Measurements from ENCODE around the gene IVL. TPM values are rescaled to one million over a fixed set of nuclear protein-coding genes. Genes with fewer than 3 reads are reported as not detected.

IVL gene
- total RNA-seq, 4 donors from 2014 or later, result not detected

- Histone ChIP-seq H3K4me1 (no peaks in the 10 kb centered on the region), H3K27ac (no peak overlapping the region), H3K27me3 (no peaks in the 10 kb centered on the region), H3K9me3 (no peaks in the 10 kb centered on the region), H3K4me3 (no peak overlapping the region), H3K36me3 (no peaks in the 10 kb centered on the region)
- in situ Hi-C loops (cut with MboI; ENCODE audit: low pct_ligation_motif_present in 1 of 4, low pct_unique_long_range_greater_than_20kb in 1 of 4, low sequenced_read_pairs in 3 of 4), result no loop called here
- WGBS, 2 donors (ENCODE audit: low coverage in 1 of 2), result 63 to 78% methylated on average over 3 to 6 of the region's 6 CpGs
- no peak for DNase-seq
- intact Hi-C loops (cut with DNase I; ENCODE audit: low total_unique reads), result no loop called here
- TF ChIP-seq POLR2AphosphoS5 (IDR thresholded peaks at IDR 0.05), result no peak
- no peak for TF ChIP-seq CTCF (IDR thresholded peaks at IDR 0.05)
- no peak for TF ChIP-seq POLR2A (IDR thresholded peaks at IDR 0.05)
- TF ChIP-seq EP300 (IDR thresholded peaks at IDR 0.05; ENCODE audit: low read depth), result no peak
These were observed 46.1 kb downstream of the IVL start for GRCh38 chr1:152954436-152954835.

GRCh38 chr1:152957561-152957960 lies 49.2 kb downstream of the IVL start:
- in situ Hi-C loops (cut with MboI; ENCODE audit: low pct_ligation_motif_present in 1 of 4, low pct_unique_long_range_greater_than_20kb in 1 of 4, low sequenced_read_pairs in 3 of 4) (no loop called here), intact Hi-C loops (cut with DNase I; ENCODE audit: low total_unique reads) (no loop called here)
- H3K36me3 ChIP-seq, result no peaks in the 10 kb centered on the region
- 80 to 90% methylated on average over 3 of the region's 3 CpGs for WGBS, 2 donors (ENCODE audit: low coverage in 1 of 2)
- H3K4me3 ChIP-seq, result no peak overlapping the region
- no peak for TF ChIP-seq POLR2AphosphoS5 (IDR thresholded peaks at IDR 0.05)
- TF ChIP-seq CTCF (IDR thresholded peaks at IDR 0.05), result no peak
- no peak for TF ChIP-seq EP300 (IDR thresholded peaks at IDR 0.05; ENCODE audit: low read depth)
- TF ChIP-seq POLR2A (IDR thresholded peaks at IDR 0.05), result no peak
- no peak overlapping the region for H3K27ac ChIP-seq
- no peaks in the 10 kb centered on the region for H3K9me3 ChIP-seq
- H3K4me1 ChIP-seq, result no peaks in the 10 kb centered on the region
- no peak for DNase-seq
- H3K27me3 ChIP-seq, result no peaks in the 10 kb centered on the region

GRCh38 chr1:152959273-152959672 lies 50.9 kb downstream of the IVL start:
- no peak for TF ChIP-seq POLR2A (IDR thresholded peaks at IDR 0.05)
- no peak for TF ChIP-seq CTCF (IDR thresholded peaks at IDR 0.05)
- no peak for TF ChIP-seq POLR2AphosphoS5 (IDR thresholded peaks at IDR 0.05)
- no peak for TF ChIP-seq EP300 (IDR thresholded peaks at IDR 0.05; ENCODE audit: low read depth)
- H3K27me3 ChIP-seq, result no peaks in the 10 kb centered on the region
- no peak for DNase-seq
- no peaks in the 10 kb centered on the region for H3K4me1 ChIP-seq
- H3K9me3 ChIP-seq, result no peaks in the 10 kb centered on the region
- 59% methylated on average over 3 of the region's 3 CpGs; no CpG with 5 or more reads in 1 of the 2 donors for WGBS, 2 donors (ENCODE audit: low coverage in 1 of 2)
- no peak overlapping the region for H3K4me3 ChIP-seq
- intact Hi-C loops (cut with DNase I; ENCODE audit: low total_unique reads), result no loop called here
- H3K36me3 ChIP-seq, result no peaks in the 10 kb centered on the region
- no peak overlapping the region for H3K27ac ChIP-seq
- in situ Hi-C loops (cut with MboI; ENCODE audit: low pct_ligation_motif_present in 1 of 4, low pct_unique_long_range_greater_than_20kb in 1 of 4, low sequenced_read_pairs in 3 of 4), result no loop called here

- H3K4me3 ChIP-seq, result no peak overlapping the region
- no peak for DNase-seq
- no peak overlapping the region for H3K27ac ChIP-seq
- H3K9me3 ChIP-seq, result no peaks in the 10 kb centered on the region
- H3K27me3 ChIP-seq, result no peaks in the 10 kb centered on the region
- TF ChIP-seq EP300 (IDR thresholded peaks at IDR 0.05; ENCODE audit: low read depth), result no peak
- no peak for TF ChIP-seq POLR2AphosphoS5 (IDR thresholded peaks at IDR 0.05)
- no peak for TF ChIP-seq POLR2A (IDR thresholded peaks at IDR 0.05)
- TF ChIP-seq CTCF (IDR thresholded peaks at IDR 0.05), result no peak
- H3K4me1 ChIP-seq, result no peaks in the 10 kb centered on the region
- no peaks in the 10 kb centered on the region for H3K36me3 ChIP-seq
- intact Hi-C loops (cut with DNase I; ENCODE audit: low total_unique reads) (no loop called here), in situ Hi-C loops (cut with MboI; ENCODE audit: low pct_ligation_motif_present in 1 of 4, low pct_unique_long_range_greater_than_20kb in 1 of 4, low sequenced_read_pairs in 3 of 4) (no loop called here)
- 85 to 100% methylated on average over 2 to 10 of the region's 10 CpGs for WGBS, 2 donors (ENCODE audit: low coverage in 1 of 2)
These were observed 51.6 kb downstream of the IVL start for GRCh38 chr1:152959801-152960451.
